Subcutaneous adipose tissue (tissue), 4 donors: Measurements from ENCODE around the gene MFF. TPM values are rescaled to one million over a fixed set of nuclear protein-coding genes. Genes with fewer than 3 reads are reported as not detected.

Experiments
- total RNA-seq, 4 donors: library from RNA; depleted of rRNA; stranded (reverse); fragments of >200 nt; gene quantifications; one replicate each; pipeline ENCODE4 v1.1.0, GENCODE V29; 2016
- TF ChIP-seq, protein P1 (sequence below): fragments of 450-650 bp; IDR thresholded peaks from one replicate; pipeline ENCODE4 v1.5.1; 2016; ENCODE audit warnings: low read depth, mild to moderate bottlenecking, control low read depth, antibody characterized with exemption, moderate library complexity

Gene MFF
- total RNA-seq, 4 donors from 2014 or later, result 90.9 to 135 (median 98.8) TPM

DNA sequence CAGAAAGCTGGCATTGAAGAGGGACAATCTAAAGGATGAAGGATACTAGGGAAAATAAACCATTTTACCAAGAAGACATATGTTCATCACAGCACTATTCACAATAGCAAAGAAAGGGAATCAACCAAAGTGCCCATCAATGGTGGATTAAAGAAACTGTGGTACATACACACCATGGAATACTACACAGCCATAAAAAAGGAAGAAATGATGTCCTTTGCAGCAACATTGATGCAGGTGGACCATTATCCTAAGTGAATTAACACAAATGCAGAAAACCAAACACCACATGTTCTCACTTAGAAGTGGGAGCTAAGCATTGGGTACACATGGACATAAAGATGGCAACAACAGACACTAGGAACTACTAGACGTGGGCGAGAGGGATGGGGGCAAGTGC lies 7.2 kb upstream of the MFF start:
- TF ChIP-seq, protein P1, sequence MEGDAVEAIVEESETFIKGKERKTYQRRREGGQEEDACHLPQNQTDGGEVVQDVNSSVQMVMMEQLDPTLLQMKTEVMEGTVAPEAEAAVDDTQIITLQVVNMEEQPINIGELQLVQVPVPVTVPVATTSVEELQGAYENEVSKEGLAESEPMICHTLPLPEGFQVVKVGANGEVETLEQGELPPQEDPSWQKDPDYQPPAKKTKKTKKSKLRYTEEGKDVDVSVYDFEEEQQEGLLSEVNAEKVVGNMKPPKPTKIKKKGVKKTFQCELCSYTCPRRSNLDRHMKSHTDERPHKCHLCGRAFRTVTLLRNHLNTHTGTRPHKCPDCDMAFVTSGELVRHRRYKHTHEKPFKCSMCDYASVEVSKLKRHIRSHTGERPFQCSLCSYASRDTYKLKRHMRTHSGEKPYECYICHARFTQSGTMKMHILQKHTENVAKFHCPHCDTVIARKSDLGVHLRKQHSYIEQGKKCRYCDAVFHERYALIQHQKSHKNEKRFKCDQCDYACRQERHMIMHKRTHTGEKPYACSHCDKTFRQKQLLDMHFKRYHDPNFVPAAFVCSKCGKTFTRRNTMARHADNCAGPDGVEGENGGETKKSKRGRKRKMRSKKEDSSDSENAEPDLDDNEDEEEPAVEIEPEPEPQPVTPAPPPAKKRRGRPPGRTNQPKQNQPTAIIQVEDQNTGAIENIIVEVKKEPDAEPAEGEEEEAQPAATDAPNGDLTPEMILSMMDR, result no peak

DNA sequence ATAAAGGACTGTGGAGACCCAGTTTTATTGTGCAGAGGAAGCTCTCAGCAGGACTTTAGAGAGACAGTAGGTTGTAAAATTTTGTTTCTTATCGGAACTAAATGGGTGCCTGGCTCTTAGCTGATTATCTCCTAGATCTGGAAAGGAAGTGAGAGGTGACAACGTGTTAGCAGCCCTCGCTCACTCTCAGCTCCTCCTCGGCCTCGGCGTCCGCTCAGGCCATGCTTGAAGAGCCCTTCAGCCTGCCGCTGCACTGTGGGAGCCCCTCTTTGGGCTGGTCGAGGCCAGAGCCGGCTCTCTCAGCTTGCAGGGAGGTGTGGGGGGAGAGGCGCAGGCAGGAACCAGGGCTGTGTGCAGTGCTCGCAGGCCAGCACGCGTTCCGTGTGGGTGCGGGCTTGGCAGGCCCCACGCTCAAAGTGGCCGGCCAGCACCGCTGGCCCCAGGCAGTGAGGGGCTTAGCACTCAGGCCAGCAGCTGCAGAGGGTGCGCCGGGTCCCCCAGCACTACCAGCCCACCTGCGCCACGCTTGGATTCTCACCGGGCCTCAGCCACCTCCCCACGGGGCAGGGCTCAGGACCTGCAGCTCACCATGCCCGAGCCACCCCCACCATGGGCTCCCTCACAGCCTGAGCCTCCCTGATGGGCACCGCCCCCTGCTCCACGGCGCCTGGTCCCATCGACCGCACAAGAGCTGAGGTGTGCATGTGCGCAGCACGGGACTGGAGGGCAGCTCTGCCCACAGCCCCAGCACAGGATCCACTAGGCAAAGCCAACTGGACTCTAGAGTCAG lies 4.6 kb upstream of the MFF start:
- TF ChIP-seq, protein P1, result no peak

DNA sequence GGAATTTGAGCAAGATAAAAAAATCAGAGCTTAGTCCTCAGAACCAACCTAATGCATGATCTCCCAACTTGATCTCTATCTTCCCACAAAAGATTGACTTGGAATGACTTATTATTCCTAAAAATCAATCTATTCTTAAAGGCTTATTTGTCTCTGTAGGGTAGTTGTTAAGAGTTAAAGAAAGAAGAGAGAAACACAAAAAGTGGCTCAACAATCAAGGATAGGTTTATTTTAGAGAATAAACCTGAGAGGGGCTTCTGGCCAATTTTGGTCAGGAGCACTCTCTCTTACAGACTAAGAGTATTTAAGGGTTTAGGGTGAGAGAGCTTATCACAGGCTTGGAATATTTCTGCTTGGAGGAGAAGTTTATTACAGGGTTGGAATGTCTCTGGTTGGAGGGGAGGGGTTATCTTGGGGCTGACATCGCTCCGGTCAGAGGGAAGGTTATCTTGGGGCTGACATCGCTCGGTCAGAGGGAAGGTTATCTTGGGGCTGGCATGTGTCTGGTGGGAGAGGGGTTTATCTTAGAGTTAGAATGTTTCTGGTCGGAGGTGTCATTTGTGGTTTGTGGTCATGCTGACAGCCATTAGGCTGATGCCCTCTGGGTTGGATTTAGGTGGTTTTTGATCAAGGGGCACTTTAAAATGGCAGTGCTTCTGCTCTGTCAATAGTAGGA lies 2.4 kb upstream of the MFF start:
- TF ChIP-seq, protein P1, result no peak

DNA sequence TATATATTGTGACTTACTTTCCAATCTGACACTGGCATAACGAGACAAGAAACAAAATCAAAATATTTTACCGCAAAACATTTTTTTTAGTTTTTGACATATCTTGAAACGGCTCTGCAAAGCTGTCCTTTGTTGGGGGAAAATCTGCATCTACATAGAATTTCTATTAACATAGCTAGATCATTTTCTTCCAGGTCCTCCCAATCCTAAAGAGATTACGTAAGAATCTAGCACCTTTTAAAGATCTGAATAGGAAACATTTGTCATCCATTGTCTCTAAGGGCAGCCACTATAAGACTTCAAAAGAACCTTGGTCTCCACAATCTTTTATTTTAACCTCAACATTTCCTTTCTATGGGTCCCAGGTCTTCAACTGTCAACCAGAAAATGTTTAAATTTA lies 1.2 kb upstream of the MFF start:
- TF ChIP-seq, protein P1, result no peak

DNA sequence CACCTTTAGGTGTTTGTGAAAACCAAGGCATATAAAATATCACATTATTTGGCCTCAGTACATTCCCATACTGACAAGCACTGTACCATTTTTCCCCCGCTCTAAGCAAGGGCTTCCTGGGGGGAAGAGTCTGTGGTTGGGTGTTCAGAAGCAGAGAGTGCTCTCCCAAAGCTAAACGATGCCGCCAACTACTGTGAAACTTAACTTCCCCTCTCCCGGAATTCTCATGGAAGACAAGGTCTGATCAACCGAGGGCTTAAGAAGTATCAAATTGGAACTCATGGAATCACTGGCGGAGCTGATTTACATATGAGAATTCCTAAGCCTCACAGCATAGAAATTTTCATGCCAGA lies 433 bp upstream of the MFF start:
- TF ChIP-seq, protein P1, result no peak

DNA sequence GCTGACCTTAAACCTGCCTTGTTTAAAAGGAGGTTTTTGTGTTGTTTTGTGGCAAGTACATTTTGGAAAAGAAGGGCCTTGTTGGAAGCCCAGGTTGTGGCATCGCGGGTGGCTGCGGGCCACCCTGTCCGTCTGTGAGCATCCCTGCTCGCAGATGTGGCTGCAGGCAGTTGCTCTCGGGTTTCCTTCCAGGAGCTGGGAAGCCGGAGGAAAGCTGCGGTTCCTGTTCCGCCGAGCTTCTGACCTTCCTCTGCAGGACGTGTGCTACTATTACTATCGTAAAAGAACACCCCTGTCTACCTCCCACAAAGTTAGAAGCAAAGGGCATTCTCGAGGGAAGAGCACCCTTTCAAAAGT lies 766 bp downstream of the MFF start:
- TF ChIP-seq, protein P1, result no peak

DNA sequence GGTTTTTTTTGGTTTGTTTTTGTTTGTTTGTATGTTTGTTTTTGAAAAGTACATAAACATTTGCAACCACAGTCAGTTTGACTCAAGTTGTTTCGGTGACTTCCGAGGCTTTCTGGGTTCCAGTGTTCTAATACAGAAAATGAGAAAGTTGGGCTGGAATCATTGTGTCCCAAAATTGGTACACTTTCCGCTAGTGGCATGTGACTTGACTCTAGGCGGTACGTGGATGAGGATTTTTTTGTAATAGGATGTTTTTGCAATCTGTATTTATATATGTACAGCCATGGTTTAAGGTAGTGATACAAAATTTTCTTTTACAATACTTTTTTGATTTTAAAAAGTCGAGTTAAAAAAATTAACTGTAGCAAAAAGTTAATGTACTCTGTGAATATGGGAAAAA lies 1.7 kb downstream of the MFF start:
- TF ChIP-seq, protein P1, result no peak
